Measurements from ENCODE around the gene PLA1A.

DNA sequence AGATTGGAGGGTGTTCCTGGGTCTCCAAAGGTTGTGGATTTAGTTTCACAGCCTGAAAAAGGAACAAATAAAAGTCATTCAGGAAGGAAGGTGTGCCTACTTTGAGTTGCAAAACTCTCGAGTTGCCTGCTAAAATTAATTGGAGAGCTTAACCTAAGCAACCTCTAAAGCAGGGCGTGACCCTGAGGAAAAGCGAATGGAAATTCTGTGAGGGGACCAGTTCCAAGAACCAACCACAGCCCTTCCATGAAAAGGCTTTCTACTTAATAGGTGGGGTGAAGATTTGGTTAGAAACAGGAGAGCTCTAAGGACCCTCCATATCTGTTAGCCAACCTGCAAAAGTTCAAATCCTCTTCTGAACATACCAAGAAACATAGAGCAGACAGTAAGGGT is 39.8 kb upstream of the PLA1A start:
- TF ChIP-seq, protein P1, sequence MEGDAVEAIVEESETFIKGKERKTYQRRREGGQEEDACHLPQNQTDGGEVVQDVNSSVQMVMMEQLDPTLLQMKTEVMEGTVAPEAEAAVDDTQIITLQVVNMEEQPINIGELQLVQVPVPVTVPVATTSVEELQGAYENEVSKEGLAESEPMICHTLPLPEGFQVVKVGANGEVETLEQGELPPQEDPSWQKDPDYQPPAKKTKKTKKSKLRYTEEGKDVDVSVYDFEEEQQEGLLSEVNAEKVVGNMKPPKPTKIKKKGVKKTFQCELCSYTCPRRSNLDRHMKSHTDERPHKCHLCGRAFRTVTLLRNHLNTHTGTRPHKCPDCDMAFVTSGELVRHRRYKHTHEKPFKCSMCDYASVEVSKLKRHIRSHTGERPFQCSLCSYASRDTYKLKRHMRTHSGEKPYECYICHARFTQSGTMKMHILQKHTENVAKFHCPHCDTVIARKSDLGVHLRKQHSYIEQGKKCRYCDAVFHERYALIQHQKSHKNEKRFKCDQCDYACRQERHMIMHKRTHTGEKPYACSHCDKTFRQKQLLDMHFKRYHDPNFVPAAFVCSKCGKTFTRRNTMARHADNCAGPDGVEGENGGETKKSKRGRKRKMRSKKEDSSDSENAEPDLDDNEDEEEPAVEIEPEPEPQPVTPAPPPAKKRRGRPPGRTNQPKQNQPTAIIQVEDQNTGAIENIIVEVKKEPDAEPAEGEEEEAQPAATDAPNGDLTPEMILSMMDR (IDR thresholded peaks at IDR 0.05) = no peak
- TF ChIP-seq EP300 (IDR thresholded peaks at IDR 0.05) = no peak
- TF ChIP-seq POLR2A (IDR thresholded peaks at IDR 0.05) = no peak

Measured in upper lobe of left lung (tissue), 4 donors.